Measurements from ENCODE around the gene CCIN. TPM values are rescaled to one million over a fixed set of nuclear protein-coding genes. Genes with fewer than 3 reads are reported as not detected.
"Not testable (repeated sequence)": the region's sequence is repeated elsewhere in the genome, so short reads cannot be mapped to it uniquely, and the experiment has no call there.

The CCIN gene
- polyA plus RNA-seq (2013, experiment 1 of 2): 0.30 TPM
- polyA plus RNA-seq (2013, experiment 2 of 2): not detected

DNA sequence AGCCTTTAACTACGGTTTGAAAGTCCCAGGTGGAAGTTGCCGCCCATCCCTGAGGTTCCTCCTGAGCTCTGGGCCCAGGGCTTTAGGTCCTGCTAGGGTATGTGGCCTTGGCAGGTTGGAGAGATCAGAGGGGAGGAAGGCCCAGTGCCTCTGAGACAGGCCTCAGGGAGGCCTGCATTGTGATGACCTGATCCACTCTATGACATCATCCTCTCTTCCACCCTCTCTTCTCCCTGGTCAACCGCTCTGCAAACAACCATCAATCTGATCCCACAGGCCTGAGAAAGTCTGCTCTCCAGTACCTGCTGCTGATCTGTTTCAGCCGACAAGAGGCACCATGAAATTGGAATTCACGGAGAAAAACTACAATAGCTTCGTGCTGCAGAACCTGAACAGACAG, at the start of gene CCIN:
CCIN (plus strand) TSS at position 223 of the 400 bp plus-strand sequence; CDS start at position 338, 115 bp downstream.
- Histone ChIP-seq H3K36me3 (ENCODE audit: insufficient read depth, low read length) (no peaks in the 10 kb centered on the region), H3K9ac (ENCODE audit: low read depth, low read length) (no peak within 1 kb of the TSS), H3K4me3 (ENCODE audit: low read length) (no peak within 1 kb of the TSS), H3K4me1 (ENCODE audit: insufficient read depth, low read length) (peaks cover 7% of the 10 kb centered on the region), H3K27me3 (ENCODE audit: insufficient read depth, low read length) (no peaks in the 10 kb centered on the region), H3K9me3 (ENCODE audit: insufficient read depth, low read depth, low read length) (no peaks in the 10 kb centered on the region), H3K27ac (ENCODE audit: low read depth, low read length) (no peak within 1 kb of the TSS)
- WGBS: 93% methylated on average over 6 of the region's 6 CpGs

DNA sequence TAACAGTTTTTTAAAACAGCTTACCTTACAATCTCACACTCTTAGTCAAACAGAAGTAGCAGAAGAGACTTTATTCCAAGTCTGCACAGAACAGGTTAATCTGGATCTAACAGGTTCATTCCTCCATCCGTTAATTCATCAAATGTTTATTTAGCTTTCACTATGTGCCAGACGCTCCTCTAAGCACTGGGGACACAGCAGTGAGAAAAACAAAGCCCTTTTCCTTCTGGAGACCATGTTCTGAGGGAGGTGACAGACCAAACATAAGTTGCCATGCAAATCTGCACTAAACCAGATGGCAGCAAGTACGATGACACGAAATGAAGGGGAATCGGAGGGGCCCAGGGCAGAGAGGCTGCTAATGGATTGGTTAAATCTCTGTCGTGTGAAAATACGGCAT, 49.7 kb upstream of the CCIN start:
- 87% methylated on average over 7 of the region's 7 CpGs for WGBS
- H3K27ac ChIP-seq (ENCODE audit: low read depth, low read length): no peak overlapping the region
- H3K9ac ChIP-seq (ENCODE audit: low read depth, low read length): no peak overlapping the region
- no peaks in the 10 kb centered on the region for H3K4me1 ChIP-seq (ENCODE audit: insufficient read depth, low read length)
- H3K4me3 ChIP-seq (ENCODE audit: low read length): no peak overlapping the region
- H3K9me3 ChIP-seq (ENCODE audit: insufficient read depth, low read depth, low read length): no peaks in the 10 kb centered on the region
- peaks cover 11% of the 10 kb centered on the region for H3K36me3 ChIP-seq (ENCODE audit: insufficient read depth, low read length)
- H3K27me3 ChIP-seq (ENCODE audit: insufficient read depth, low read length): no peaks in the 10 kb centered on the region

DNA sequence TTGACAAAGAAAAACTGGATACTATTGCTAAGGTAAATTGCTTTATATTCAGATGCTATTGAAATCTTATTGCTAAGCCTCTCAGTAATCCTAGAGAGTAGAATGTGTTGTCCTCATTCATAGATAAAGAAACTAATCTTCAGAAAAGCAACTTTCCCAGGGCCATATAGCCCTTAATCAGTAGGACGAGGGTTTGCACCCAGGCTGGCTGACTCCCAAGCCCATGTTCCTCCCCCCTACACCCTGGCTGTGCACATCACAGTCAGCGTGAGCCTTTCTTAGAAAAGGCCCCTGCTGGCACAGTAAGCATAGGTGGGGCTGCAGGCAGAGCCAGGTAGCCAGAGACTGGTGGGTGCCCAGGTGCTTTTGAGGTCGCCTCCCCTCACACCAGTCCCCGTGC, 48.5 kb upstream of the CCIN start:
- Histone ChIP-seq H3K4me3 (ENCODE audit: low read length) (no peak overlapping the region), H3K4me1 (ENCODE audit: insufficient read depth, low read length) (no peaks in the 10 kb centered on the region), H3K9me3 (ENCODE audit: insufficient read depth, low read depth, low read length) (no peaks in the 10 kb centered on the region), H3K36me3 (ENCODE audit: insufficient read depth, low read length) (peaks cover 11% of the 10 kb centered on the region), H3K27ac (ENCODE audit: low read depth, low read length) (no peak overlapping the region), H3K27me3 (ENCODE audit: insufficient read depth, low read length) (no peaks in the 10 kb centered on the region), H3K9ac (ENCODE audit: low read depth, low read length) (no peak overlapping the region)
- 90% methylated on average over 4 of the region's 4 CpGs for WGBS

DNA sequence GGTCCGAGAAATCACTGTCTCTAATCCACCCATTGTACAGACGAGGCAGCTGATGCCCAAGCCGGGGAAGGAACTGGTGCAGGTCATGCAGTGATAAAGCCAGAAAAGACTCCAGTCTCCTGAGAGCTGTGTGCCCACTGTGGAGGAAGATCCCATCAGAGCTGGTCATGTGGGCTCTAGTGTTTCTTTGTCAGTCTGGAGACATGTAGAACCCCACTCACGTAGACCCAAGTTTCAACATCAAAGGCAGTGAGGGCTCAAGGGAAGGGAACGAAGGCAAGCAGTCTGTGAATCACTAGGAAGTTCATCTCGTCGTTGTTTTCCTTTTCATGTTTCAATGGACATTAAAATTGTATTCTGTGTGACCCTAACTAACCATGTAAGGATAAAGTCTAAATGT, 47.2 kb upstream of the CCIN start:
- Histone ChIP-seq H3K4me1 (ENCODE audit: insufficient read depth, low read length) (no peaks in the 10 kb centered on the region), H3K27ac (ENCODE audit: low read depth, low read length) (no peak overlapping the region), H3K36me3 (ENCODE audit: insufficient read depth, low read length) (peaks cover 11% of the 10 kb centered on the region), H3K27me3 (ENCODE audit: insufficient read depth, low read length) (no peaks in the 10 kb centered on the region), H3K9ac (ENCODE audit: low read depth, low read length) (no peak overlapping the region), H3K9me3 (ENCODE audit: insufficient read depth, low read depth, low read length) (no peaks in the 10 kb centered on the region), H3K4me3 (ENCODE audit: low read length) (no peak overlapping the region)
- 95% methylated on average over 7 of the region's 7 CpGs for WGBS

DNA sequence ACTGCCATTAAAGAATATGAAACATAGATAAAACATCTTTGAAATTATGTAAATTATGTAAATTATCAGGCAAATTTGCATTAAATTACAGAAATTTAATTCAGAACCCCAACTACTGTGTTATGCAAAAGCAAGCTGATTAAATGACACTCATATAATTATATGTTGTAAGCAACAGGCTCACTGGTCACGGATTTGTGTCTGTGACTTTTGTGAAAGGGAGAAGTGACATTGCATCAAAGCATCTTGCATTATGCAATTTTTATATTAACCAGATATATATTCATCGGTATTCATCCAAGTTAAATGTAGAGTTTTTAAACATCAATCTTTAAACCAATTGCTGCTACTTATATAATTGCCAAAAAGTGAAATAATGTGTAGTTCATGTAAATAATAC, 45.7 kb upstream of the CCIN start:
- no peak overlapping the region for H3K9ac ChIP-seq (ENCODE audit: low read depth, low read length)

DNA sequence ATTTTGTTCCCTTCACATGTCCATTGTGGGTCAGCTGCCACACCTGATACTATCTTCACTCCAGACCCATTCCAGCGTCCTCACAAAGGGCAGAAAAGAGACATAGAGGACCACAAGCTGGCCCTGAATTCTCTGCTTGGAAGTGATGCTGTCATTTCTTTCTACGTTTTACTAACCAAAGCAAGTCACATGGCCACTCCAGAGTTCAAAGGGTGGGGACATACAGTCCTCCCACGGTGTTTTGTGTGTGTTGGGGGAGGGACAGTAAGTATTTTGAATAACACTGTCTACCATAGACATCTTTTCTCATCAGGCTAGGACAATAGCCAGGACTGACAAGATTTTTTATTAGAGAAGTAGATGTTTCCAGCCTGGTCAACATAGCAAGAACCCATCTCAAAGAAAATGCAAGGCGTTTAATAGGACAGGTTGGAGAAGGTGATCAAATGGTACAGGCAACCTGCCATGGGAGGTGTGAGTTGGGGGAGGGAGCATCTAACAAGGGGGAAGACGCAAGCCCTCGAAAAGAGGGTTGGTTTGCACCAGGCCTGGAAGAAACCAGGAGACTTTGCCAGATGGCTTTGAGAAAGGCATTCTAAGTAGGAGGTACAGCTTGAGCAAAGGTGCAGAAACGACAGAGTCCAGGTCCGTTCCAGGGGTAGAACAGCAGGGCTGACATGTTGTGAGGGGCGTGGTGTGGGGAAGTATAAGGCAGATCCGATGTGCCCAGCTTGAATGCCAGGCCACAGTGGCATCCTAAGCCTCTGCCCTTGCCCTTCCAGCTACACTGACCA, 43.9 kb upstream of the CCIN start:
- Histone ChIP-seq H3K27ac (ENCODE audit: low read depth, low read length) (no peak overlapping the region), H3K27me3 (ENCODE audit: insufficient read depth, low read length) (no peaks in the 10 kb centered on the region), H3K4me1 (ENCODE audit: insufficient read depth, low read length) (no peaks in the 10 kb centered on the region), H3K9ac (ENCODE audit: low read depth, low read length) (no peak overlapping the region), H3K9me3 (ENCODE audit: insufficient read depth, low read depth, low read length) (no peaks in the 10 kb centered on the region), H3K4me3 (ENCODE audit: low read length) (no peak overlapping the region), H3K36me3 (ENCODE audit: insufficient read depth, low read length) (peaks cover 11% of the 10 kb centered on the region)
- 89% methylated on average over 9 of the region's 10 CpGs for WGBS

More for the DNA sequence above, 45.7 kb upstream of the CCIN start:
- Histone ChIP-seq H3K27me3 (ENCODE audit: insufficient read depth, low read length) (no peaks in the 10 kb centered on the region), H3K36me3 (ENCODE audit: insufficient read depth, low read length) (peaks cover 11% of the 10 kb centered on the region), H3K27ac (ENCODE audit: low read depth, low read length) (no peak overlapping the region), H3K9me3 (ENCODE audit: insufficient read depth, low read depth, low read length) (no peaks in the 10 kb centered on the region), H3K4me1 (ENCODE audit: insufficient read depth, low read length) (no peaks in the 10 kb centered on the region), H3K4me3 (ENCODE audit: low read length) (no peak overlapping the region)
- no CpG with 5 or more reads among the region's 2 CpGs for WGBS

DNA sequence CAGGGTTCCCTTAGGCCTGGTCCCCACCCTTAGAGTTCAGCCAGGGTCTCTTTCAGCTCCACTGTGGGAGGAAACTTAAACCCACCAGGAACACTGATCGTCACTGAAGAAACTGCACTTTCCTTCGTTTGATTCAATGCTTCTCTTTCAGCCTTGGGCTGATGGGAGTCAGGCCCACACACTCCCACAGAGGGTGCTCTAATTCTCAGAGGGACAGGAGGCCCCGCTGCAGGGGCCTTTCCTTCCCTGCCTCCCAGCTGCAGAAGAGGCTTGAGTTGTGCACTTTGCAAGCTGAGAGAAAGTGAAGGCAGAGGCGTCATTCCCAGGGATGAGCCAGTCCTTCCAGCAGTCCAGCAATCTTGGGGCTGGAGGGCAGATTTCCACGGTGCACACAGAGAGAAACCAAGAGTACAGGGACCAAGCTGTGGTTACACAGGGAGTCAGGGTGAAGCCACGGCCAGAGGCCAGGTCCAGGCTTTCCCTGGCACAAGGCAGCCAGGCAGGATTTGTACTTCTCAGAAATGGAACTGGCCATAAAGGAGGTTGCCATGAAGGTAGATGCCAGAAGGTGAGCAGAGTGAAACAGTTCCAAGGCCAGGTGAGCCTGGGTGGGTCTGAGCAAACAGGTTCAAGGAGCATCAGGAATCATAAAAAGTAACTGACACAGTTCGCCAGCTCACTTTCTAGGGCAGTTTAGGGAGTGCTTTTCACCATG, 43.0 kb upstream of the CCIN start:
- H3K9me3 ChIP-seq (ENCODE audit: insufficient read depth, low read depth, low read length): no peaks in the 10 kb centered on the region
- no peak overlapping the region for H3K27ac ChIP-seq (ENCODE audit: low read depth, low read length)
- 71% methylated on average over 7 of the region's 7 CpGs for WGBS
- H3K9ac ChIP-seq (ENCODE audit: low read depth, low read length): no peak overlapping the region
- H3K4me1 ChIP-seq (ENCODE audit: insufficient read depth, low read length): no peaks in the 10 kb centered on the region
- H3K4me3 ChIP-seq (ENCODE audit: low read length): no peak overlapping the region
- 0 out of 2 replicates have a peak, but pooled peaks cover under 1% of the 10 kb centered on the region for H3K27me3 ChIP-seq (ENCODE audit: insufficient read depth, low read length)
- H3K36me3 ChIP-seq (ENCODE audit: insufficient read depth, low read length): peaks cover 11% of the 10 kb centered on the region

DNA sequence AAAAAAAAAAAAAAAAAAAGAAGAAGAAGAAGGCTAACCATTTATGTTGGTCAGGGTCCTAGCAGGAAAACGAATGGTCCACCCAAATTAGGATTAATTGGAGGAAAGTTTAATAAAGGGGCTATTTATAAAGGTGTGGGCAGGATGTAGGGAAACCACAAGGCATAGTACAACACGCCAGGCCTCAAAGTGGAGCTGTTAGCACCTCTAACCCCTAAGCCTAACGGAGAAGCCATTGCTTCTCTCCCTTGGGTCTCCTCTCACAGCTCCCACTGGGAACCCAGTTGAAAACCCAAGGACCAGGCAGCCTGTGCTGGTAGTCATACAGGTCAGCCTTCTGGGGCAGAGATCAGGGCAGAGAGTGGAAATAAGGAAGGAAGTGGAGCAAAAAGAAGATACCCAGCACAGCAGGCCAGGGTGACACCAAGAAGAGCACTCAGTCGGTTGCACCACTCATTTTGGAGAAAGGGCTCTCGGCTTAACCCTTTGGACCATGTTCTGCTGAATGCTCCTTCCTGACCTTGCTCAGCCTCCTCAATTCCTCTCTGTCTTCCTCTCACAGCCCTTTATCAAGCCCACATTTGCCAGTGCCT, 41.4 kb upstream of the CCIN start:
- WGBS: 91% methylated on average over 5 of the region's 5 CpGs

DNA sequence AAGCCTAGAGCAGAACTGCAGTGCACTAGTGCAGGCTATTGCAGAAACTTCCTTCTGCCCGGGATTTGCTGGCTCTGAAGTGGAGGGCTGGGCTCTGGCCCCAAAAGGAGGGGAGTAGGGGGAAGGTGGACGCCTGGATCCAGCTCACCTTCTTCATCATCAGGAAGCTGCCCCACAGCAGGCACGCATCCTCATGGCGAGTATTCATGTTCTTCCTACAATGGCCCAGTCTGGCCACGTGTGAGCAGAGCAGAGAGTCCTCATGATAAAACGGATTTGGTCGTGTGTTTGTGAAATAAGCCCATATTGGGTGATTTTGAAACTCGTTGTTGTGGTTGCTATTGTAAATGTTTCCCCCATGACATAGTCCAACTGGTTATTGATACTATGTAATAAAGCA, 40.8 kb upstream of the CCIN start:
- no peak overlapping the region for H3K9ac ChIP-seq (ENCODE audit: low read depth, low read length)
- 82% methylated on average over 8 of the region's 8 CpGs for WGBS

More for the DNA sequence above, 41.4 kb upstream of the CCIN start:
- no peak overlapping the region for H3K4me3 ChIP-seq (ENCODE audit: low read length)
- H3K4me1 ChIP-seq (ENCODE audit: insufficient read depth, low read length): peaks cover 4% of the 10 kb centered on the region; the same call in 1 of the 2 replicates
- 0 out of 2 replicates have a peak, but pooled peaks cover 5% of the 10 kb centered on the region for H3K27me3 ChIP-seq (ENCODE audit: insufficient read depth, low read length)
- H3K9ac ChIP-seq (ENCODE audit: low read depth, low read length): no peak overlapping the region
- H3K36me3 ChIP-seq (ENCODE audit: insufficient read depth, low read length): peaks cover 8% of the 10 kb centered on the region; the same call in 1 of the 2 replicates
- no peaks in the 10 kb centered on the region for H3K9me3 ChIP-seq (ENCODE audit: insufficient read depth, low read depth, low read length)
- H3K27ac ChIP-seq (ENCODE audit: low read depth, low read length): no peak overlapping the region

DNA sequence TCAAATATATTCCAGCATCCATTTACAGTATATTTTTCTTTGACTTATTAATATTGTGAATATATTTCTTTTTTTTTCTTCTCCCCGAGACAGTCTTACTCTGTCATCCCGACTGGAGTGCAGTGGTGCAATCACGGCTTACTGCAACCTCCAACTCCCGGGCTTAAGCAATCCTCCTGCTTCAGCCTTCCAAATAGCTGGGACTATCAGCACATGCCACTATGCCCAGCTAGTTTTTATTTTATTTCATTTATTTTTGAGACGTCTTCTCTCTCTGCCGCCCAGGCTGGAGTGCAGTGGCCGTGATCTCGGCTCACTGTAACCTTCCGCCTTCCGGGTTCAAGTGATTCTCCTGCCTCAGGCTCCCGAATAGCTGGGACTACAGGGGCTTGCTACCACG, 40.0 kb upstream of the CCIN start:
- 95% methylated on average over 12 of the region's 12 CpGs for WGBS
- no peak overlapping the region for H3K27ac ChIP-seq (ENCODE audit: low read depth, low read length)
- H3K4me1 ChIP-seq (ENCODE audit: insufficient read depth, low read length): peaks cover 4% of the 10 kb centered on the region; the same call in 1 of the 2 replicates
- no peaks in the 10 kb centered on the region for H3K36me3 ChIP-seq (ENCODE audit: insufficient read depth, low read length)
- peaks cover 19% of the 10 kb centered on the region for H3K27me3 ChIP-seq (ENCODE audit: insufficient read depth, low read length)
- H3K4me3 ChIP-seq (ENCODE audit: low read length): no peak overlapping the region
- no peak overlapping the region for H3K9ac ChIP-seq (ENCODE audit: low read depth, low read length)
- no peaks in the 10 kb centered on the region for H3K9me3 ChIP-seq (ENCODE audit: insufficient read depth, low read depth, low read length)

More for the DNA sequence above, 40.8 kb upstream of the CCIN start:
- H3K9me3 ChIP-seq (ENCODE audit: insufficient read depth, low read depth, low read length): no peaks in the 10 kb centered on the region
- H3K4me1 ChIP-seq (ENCODE audit: insufficient read depth, low read length): peaks cover 4% of the 10 kb centered on the region; the same call in 1 of the 2 replicates
- H3K27me3 ChIP-seq (ENCODE audit: insufficient read depth, low read length): peaks cover 11% of the 10 kb centered on the region
- H3K4me3 ChIP-seq (ENCODE audit: low read length): no peak overlapping the region
- peaks cover 3% of the 10 kb centered on the region; the same call in 1 of the 2 replicates for H3K36me3 ChIP-seq (ENCODE audit: insufficient read depth, low read length)
- no peak overlapping the region for H3K27ac ChIP-seq (ENCODE audit: low read depth, low read length)

DNA sequence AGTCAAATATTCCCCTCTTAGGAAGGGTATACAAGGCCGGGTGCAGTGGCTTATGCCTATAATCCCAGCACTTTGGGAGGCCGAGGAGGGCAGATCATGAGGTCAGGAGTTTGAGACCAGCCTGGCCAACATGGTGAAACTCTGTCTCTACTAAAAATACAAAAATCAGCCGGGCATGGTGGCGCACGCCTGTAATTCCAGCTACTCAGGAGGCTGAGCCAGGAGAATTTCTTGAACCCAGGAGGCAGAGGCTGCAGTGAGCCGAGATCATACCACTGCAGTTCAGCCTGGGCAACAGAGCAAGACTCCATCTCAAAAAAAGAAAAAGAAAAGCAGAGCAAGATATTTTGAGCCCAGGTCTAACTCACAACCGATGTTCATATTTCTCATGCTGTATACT, 37.5 kb upstream of the CCIN start:
- H3K4me3 ChIP-seq (ENCODE audit: low read length); H3K27ac ChIP-seq (ENCODE audit: low read depth, low read length): not testable (repeated sequence)

More for the DNA sequence above, 37.5 kb upstream of the CCIN start:
- peaks cover 44% of the 10 kb centered on the region for H3K27me3 ChIP-seq (ENCODE audit: insufficient read depth, low read length)
- 93% methylated on average over 7 of the region's 7 CpGs for WGBS
- H3K36me3 ChIP-seq (ENCODE audit: insufficient read depth, low read length); H3K4me1 ChIP-seq (ENCODE audit: insufficient read depth, low read length); H3K9ac ChIP-seq (ENCODE audit: low read depth, low read length); H3K9me3 ChIP-seq (ENCODE audit: insufficient read depth, low read depth, low read length): not testable (repeated sequence)
